Left renal cortex interstitium (tissue), 4 donors: ENCODE results near the gene C12orf43. TPM values are rescaled to one million over a fixed set of nuclear protein-coding genes. Genes with fewer than 3 reads are reported as not detected.
A peak's percentile ranks its signal among the peaks of the same experiment; 100 is the strongest.

Experiments
- DNase-seq, 4 donors: peaks; one replicate each; pipeline ENCODE4 v3.0.0-alpha.2; 2013; ENCODE audit warnings: low read depth in 4 of 4, low spot score in 2 of 4, missing footprints in 1 of 4
- polyA plus RNA-seq, 4 donors: library from polyadenylated mRNA; unstranded; fragments of 120-200 nt; gene quantifications; one replicate each; pipeline ENCODE4 v1.2.1, GENCODE V29; 2013; ENCODE audit not compliant: insufficient read length in 4 of 4

C12orf43 gene
- polyA plus RNA-seq, 4 donors: 15.7 to 21.8 (median 19.5) TPM

DNA sequence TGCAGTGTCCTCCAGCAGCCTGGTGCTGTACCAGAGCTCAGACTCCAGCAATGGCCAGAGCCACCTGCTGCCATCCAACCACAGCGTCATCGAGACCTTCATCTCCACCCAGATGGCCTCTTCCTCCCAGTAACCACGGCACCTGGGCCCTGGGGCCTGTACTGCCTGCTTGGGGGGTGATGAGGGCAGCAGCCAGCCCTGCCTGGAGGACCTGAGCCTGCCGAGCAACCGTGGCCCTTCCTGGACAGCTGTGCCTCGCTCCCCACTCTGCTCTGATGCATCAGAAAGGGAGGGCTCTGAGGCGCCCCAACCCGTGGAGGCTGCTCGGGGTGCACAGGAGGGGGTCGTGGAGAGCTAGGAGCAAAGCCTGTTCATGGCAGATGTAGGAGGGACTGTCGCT is 15.2 kb downstream of the C12orf43 start:
- DNase-seq: no peak

DNA sequence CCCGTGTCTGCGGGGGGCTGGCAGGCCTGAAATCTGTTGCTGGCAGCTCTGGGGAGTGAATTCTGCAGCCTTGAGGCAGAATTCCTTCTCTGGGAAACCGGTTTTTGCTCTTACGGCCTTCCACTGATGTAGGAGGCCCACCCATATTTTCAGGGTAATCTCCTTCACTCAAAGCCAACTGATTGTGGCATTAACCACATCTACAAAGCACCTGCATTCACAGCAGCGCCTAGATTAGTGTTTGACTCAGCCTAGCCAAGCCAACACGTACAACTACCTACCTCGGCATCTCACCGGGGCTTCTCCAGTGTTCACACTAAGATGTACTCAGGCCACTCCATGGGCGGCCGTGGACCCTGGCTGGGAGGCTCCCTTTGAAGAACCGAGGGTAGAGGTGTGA is 15.8 kb downstream of the C12orf43 start:
- no peak for DNase-seq

DNA sequence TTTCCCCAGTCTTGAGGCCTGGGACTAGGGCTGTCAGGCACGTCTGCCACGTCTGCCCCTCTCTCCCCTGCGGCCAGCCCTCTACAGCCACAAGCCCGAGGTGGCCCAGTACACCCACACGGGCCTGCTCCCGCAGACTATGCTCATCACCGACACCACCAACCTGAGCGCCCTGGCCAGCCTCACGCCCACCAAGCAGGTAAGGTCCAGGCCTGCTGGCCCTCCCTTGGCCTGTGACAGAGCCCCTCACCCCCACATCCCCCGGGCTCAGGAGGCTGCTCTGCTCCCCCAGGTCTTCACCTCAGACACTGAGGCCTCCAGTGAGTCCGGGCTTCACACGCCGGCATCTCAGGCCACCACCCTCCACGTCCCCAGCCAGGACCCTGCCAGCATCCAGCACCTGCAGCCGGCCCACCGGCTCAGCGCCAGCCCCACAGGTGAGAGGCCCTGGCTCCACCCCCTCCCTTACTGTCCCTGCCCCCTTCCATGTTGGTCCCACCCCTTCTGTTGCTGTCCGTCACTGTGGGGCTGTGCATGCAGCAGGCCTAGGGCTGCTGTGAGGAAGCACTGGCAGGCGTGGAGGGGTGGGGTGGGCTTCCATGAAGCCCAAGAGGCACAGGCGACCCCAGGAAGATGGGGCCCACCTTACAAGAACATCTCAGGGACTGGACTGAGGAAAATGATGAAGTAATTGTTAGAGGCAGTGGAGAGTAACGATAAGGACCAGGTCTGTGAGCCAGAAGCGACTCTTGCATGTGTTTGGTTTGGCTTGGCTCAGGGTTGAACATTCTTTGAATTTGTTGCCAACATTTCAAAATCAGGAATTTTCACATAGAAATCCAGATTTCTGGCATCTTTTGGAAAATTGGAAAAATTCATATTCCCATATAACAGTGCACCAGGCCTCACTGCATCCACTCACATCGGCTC is 16.8 kb downstream of the C12orf43 start:
- DNase-seq: no peak

DNA sequence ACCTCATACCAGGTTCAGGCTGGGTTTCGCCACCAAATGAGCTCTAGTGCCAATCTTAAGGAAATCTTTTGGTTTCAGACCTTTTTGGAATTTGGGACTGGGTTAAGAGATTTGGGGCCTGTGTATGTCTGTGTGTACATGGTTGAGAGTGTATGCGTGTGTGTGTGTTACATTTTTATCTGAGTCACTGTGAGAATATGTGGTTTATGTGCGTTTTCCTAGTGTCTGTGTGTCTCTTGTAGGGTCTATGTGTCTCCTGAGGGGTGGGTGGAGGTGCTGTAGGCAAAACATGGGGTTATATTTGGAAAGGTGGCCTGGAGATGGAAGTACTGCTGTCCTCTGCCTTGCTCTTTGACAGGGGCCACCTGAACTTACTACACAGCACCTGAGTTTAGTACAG is 17.9 kb downstream of the C12orf43 start:
- DNase-seq: no peak

DNA sequence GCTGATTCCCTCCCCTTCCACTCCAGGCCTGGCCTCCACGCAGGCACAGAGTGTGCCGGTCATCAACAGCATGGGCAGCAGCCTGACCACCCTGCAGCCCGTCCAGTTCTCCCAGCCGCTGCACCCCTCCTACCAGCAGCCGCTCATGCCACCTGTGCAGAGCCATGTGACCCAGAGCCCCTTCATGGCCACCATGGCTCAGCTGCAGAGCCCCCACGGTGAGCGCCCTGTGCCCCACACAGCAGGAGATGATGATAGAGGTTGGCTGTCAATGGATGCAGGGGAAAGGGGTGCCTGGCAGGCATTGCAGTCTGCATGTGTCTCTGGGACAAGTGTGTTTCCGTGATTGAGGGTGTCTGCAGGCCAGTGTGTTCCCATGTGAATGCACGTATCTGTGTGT is 18.8 kb downstream of the C12orf43 start:
- no peak for DNase-seq

DNA sequence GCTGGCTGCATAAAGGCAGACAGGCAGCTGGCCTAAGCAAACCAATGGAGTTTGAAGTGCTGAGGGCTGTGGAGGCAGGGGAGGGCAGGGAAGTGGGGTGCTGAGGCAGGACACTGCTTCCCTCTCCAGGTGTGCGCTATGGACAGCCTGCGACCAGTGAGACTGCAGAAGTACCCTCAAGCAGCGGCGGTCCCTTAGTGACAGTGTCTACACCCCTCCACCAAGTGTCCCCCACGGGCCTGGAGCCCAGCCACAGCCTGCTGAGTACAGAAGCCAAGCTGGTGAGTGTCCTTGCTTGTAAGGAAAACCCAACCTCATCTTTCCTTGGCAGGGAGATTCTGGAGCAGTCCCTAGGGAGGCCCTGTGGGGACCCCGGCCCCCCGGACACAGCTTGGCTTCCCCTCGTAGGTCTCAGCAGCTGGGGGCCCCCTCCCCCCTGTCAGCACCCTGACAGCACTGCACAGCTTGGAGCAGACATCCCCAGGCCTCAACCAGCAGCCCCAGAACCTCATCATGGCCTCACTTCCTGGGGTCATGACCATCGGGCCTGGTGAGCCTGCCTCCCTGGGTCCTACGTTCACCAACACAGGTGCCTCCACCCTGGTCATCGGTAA is 20.0 kb downstream of the C12orf43 start:
- no peak for DNase-seq

DNA sequence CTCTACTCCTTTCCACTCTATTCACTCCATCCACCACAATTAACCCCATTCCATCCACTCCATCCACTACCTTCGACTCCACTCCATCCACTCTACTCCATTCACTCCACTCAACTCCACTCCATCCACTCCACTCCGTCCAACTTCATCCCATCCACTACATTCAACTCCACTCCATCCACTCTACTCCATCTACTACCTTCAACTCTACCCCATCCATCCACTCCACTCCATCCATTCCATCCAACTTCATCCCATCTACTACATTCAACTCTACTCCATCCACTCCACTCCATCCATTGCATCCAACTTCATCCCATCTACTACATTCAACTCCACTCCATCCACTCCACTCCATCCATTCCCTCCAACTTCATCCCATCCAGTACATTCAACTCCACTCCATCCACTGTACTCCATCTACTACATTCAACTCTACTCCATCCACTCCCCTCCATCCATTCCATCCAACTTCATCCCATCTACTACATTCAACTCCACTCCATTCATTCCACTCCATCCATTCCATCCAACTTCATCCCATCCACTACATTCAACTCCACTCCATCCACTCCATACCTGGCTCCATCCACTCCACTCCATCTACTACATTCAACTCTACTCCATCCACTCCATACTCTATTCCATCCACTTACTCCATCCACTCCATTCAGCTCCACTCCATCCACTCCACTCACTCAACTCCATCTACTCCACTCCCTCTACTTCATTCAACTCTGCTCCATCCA is 21.5 kb downstream of the C12orf43 start:
- DNase-seq: no peak

DNA sequence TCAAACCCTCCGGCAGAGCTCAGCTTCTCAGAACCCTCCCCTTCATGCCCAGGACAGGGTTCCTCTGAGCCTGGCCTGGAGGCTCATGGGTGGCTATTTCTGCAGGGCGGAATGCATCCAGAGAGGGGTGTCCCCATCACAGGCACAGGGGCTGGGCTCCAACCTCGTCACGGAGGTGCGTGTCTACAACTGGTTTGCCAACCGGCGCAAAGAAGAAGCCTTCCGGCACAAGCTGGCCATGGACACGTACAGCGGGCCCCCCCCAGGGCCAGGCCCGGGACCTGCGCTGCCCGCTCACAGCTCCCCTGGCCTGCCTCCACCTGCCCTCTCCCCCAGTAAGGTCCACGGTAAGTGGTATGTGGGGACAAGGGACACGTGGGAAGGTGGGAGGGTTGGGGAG is 22.2 kb downstream of the C12orf43 start:
- no peak for DNase-seq

DNA sequence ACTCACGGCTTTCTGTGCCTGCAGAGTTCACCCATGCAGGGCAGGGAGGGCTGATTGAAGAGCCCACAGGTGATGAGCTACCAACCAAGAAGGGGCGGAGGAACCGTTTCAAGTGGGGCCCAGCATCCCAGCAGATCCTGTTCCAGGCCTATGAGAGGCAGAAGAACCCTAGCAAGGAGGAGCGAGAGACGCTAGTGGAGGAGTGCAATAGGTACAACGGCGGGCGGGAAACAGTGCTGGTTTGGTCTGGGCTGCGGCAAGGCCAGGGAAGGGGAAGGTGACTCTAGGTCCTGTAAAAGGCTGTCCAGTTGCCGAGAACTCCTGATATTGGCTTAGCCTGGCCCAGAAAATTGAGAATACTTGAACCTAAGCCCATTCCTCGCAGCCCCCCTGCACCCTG is 22.8 kb downstream of the C12orf43 start:
- DNase-seq: no peak

DNA sequence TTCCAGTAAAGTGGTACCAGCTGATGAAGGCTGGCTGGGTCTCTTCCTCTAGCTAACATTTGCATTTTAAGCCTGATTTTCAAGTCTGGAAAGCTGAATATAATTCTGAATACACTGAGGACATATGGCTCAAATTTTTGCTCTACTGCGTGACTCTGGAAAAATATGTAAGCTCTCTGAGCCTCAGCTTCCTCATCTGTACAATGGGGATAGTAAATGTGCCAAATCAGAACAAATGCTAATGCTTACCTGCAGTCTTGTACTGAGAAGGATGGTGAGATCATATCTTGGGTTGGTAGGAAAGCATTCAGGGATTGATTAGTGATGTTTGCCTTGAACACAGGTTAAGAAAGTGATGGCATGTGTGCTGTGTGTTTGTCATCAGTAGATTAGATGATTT is 23.3 kb downstream of the C12orf43 start:
- DNase-seq: no peak

DNA sequence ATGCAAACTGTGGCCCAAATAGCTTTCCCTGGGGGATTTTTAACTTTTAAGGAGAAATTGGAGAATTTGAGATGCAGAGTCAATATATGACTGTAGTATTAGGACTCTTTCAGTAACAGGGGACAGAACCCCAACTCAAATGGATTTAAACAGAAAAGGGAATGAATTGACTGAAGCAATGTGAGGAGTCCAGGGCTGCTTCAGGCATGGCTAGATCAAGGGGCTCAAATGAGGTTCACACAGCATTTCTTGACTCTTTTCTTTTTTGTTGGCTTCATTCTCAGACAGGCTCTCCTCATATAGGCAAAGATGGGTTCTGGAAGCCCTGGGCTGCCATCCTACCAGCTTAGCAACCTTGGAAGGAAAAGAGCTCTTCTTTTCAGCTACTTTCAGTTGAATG is 24.3 kb downstream of the C12orf43 start:
- no peak for DNase-seq

DNA sequence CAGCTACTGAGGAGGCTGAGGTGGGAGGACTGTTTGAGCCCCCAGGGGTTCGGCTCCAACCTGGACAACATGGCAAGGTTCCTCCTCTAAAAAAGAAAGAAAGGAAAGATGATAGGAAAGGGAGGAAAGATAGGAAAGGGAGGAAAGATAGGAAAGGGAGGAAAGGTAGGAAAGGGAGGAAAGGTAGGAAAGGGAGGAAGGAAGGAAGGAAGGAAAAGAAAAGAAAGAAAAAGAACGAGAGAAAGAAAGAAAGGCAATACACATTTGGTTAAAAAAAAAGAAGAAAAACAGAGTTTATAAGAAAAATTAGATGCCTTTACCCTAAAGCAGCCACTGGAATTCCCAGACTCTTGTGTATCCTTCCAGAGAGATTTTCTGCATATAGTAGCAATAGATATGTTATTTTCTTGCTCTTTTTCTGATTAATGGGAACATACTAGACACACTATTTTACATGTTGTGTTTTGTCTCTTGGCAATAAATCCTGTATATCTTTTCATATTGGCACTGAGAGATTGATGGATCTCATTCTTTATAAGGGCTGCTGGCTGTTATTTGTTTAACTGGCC is 25.7 kb downstream of the C12orf43 start:
- DNase-seq: no peak

DNA sequence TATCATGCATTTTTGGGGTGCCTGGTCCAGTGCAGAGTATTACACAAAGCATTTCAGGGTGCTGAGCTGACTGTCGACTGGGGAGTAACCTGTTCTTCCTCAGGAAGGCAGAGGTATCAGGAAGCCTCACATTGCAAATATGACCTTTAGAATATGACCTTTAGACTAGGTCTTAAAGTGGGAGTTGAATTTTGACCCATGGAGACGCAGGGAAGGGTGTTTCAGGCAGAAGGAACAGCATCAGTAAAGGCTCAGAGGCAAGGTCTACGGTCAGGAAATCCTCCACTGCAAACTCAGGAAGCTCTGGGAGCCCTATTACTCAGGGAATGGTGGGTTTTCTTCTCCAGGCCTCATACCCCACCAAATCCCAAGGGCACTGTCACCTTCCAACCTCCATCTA is 26.6 kb downstream of the C12orf43 start:
- DNase-seq: no peak

DNA sequence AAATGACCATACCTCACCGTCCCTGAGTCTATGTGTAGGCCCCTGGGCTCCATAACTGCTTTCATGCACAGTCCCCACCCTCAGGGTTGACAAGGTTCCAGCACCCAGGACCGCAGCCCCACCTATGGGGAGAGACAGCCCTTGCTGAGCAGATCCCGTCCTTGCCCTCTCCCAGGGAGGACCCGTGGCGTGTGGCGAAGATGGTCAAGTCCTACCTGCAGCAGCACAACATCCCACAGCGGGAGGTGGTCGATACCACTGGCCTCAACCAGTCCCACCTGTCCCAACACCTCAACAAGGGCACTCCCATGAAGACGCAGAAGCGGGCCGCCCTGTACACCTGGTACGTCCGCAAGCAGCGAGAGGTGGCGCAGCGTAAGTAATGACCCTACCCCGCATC is 27.6 kb downstream of the C12orf43 start:
- DNase-seq: no peak

DNA sequence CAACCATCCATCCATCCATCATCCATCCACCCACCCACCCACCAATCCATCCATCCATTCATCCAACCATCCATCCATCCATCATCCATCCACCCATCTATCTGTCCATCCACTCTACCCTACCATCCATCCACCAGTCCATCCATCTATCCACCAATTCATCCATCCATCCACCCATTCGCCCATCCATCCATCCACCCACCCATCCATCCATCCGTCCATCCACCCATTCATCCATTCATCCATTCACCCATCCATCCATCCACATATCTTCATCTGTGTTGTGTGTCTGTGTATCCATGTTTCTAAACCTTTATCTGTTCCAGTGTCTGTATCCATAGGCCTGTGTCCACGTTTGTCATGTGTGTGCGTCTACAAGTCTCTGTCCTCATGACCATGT is 28.1 kb downstream of the C12orf43 start:
- DNase-seq: no peak

DNA sequence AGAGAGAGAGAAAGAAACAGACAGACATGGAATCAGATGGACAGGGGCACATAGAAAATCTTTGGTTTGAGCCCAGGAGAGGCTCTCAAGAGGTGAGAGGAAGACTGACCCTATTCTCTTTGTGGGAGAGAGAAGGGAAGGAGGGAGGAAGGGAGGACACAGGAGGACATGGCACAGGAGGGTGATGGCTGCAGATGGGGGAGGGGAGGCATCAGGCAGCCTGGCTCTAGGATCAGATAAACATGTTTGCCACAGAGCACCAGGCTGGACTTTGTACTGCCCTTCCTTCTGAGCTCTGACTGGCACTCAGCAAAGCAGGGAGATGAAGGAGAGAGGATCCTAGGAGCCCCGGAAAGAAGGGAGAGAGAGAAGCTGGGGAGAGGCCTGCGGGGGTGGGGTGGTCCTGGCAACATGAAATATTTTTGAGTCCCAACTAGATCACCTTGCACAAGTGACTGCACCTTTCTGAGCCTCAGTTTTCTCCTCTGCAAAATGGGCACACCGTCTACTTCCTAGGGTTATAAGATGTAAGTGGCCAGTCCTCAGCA is 31.9 kb downstream of the C12orf43 start:
- no peak for DNase-seq

DNA sequence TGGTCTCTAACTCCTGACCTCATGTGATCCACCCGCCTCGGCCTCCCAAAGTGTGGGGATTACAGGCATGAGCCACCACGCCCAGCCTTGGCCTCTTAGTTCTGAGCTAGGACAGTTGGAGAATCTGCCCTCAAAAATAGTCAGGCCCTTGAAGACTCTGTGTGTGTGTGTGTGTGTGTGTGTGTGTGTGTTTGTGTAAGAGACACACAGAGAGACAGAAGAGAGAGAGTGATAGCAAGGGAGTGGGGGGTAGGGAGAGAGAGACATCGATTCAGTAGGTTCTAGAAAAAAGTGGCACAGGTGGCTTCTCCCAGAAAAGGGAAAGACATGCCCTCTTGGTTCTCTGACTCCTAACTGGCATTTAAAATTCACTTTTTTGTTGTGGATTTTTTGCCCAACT is 32.5 kb downstream of the C12orf43 start:
- no peak for DNase-seq

DNA sequence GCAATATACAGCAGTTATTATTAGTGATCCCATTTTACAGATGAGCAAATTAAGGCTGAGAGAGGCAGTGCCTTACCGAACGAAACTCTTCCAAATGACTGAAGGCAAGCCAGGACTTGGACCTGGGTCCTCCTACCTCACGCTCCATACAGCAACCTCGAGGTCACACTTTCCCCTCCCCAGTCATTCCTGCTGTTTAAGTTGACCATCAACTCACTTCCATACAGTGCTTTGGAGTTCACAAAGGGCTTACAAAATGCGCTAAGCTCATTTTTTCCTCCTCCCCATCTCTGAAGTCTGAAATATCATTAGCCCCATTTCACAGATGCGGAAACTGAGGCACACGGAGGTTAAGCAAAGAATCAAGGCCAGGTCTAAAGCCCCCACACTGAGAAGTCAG is 33.6 kb downstream of the C12orf43 start:
- no peak for DNase-seq

DNA sequence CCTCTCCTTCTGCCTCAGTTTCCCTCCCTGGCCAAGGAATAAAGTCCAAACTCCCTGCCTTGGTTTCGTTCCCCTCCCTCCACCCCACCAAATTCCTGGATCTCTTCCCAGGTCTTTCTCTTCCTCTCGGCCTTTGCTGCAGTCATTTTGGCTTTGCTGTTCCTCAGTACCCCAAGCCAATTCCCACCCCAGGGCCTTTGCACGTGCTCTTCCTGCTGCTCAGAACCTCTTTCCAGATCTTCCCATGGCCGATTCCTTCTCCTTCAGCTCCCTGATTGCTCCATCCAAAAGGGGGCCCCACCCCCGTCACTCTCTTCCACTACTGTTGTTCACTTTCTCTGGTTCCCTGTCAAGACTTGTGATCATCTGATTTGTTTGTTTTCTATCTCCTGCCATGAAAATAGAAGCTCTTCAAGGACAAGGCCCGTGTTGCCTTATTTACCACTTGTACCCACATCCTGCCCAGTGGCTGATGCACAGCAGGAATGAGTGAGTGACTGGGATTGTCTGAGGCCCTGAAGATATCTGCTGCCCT is 34.8 kb downstream of the C12orf43 start:
- DNase-seq: no peak

DNA sequence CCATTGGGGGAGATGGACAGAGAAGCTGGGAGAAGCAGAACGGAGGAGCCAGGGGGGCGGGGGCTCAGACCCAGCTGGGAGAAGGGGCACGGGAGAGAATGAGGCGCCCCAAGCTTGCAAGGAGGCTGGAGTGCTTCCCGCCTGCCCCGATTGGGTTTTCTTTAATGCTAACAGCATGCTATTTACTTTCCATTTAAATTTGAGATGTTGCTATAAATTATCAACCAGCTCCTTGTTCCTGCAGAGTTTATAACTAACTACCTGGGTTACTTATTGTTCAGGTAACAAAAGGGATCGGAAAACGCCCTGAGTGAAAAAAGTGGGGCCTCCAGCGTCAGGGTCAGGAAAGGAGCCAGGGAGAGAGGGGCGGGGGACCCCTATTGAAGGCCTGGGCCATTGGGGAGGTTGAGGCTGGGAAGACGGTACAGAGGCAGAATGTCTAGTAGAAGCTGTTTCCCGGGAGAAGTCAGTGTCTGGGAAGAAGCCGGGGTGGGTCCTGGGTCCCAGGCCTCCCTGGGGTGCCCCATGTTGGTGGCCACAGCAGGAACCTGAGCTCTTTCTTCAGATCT is 35.4 kb downstream of the C12orf43 start:
- DNase-seq: peak in 1 of 4 donors; percentile 64
